ENCODE results near the gene KANSL1. TPM values are rescaled to one million over a fixed set of nuclear protein-coding genes. Genes with fewer than 3 reads are reported as not detected.

KANSL1 gene
- polyA plus RNA-seq, 1 donor from 2014 or later = 65.0 TPM

DNA sequence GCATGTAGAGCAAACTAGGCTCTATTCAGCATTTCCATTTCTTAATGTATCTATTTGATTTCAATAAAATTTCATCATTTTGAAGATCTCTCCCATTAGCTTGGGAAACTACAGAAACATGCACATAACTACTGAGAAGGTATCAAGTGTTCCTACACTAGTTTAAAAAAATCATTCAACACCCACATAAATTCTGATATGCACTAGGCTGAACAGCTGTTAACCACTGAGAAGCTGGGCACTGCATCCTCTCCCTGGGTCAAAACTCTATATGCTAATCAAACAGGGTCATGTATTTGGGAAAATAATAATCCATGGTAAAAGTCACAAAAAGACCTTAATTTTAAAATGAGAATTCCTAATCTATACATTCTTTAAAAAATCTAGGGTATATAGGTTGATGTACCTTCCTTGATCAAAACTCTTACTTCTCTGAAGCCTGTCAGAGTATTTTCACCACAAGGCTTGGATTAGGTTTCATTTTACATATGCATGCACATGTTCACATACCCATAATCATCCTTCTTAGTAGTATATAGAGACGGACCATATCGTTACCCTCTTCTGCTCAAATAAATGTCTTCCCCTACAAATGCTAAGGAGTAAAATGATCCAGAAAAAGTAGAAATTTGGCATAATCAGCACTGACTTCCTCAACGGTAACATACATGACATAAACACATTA is 57.2 kb downstream of the KANSL1 start:
- no peak overlapping the region for H3K9ac ChIP-seq (ENCODE audit: low read length)
- H2AFZ ChIP-seq (ENCODE audit: low read depth, low read length) = no peak overlapping the region
- H3K79me2 ChIP-seq (replicated peaks; ENCODE audit: insufficient read depth, low read length) = peaks cover 99% of the 10 kb centered on the region
- H4K20me1 ChIP-seq (ENCODE audit: insufficient read depth) = peaks cover 40% of the 10 kb centered on the region
- H3K4me3 ChIP-seq (ENCODE audit: low read length) = no peak overlapping the region
- no peaks in the 10 kb centered on the region for H3K36me3 ChIP-seq (ENCODE audit: insufficient read depth, low read length)
- no peaks in the 10 kb centered on the region for H3K9me3 ChIP-seq (ENCODE audit: low read length)
- no peaks in the 10 kb centered on the region for H3F3A ChIP-seq (ENCODE audit: insufficient read depth, low read length, poor library complexity, severe bottlenecking)
- no peaks in the 10 kb centered on the region for H3K27me3 ChIP-seq (ENCODE audit: insufficient read depth, low read depth, low read length)
- TF ChIP-seq EP300 (conservative IDR thresholded peaks at IDR 0.05; ENCODE audit: poor library complexity, severe bottlenecking) = no peak
- TF ChIP-seq, protein P1, sequence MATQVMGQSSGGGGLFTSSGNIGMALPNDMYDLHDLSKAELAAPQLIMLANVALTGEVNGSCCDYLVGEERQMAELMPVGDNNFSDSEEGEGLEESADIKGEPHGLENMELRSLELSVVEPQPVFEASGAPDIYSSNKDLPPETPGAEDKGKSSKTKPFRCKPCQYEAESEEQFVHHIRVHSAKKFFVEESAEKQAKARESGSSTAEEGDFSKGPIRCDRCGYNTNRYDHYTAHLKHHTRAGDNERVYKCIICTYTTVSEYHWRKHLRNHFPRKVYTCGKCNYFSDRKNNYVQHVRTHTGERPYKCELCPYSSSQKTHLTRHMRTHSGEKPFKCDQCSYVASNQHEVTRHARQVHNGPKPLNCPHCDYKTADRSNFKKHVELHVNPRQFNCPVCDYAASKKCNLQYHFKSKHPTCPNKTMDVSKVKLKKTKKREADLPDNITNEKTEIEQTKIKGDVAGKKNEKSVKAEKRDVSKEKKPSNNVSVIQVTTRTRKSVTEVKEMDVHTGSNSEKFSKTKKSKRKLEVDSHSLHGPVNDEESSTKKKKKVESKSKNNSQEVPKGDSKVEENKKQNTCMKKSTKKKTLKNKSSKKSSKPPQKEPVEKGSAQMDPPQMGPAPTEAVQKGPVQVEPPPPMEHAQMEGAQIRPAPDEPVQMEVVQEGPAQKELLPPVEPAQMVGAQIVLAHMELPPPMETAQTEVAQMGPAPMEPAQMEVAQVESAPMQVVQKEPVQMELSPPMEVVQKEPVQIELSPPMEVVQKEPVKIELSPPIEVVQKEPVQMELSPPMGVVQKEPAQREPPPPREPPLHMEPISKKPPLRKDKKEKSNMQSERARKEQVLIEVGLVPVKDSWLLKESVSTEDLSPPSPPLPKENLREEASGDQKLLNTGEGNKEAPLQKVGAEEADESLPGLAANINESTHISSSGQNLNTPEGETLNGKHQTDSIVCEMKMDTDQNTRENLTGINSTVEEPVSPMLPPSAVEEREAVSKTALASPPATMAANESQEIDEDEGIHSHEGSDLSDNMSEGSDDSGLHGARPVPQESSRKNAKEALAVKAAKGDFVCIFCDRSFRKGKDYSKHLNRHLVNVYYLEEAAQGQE (IDR thresholded peaks at IDR 0.05; ENCODE audit: borderline replicate concordance) = no peak
- TF ChIP-seq MXI1 (conservative IDR thresholded peaks at IDR 0.05; ENCODE audit: poor library complexity, severe bottlenecking) = no peak
- TF ChIP-seq EZH2 (IDR thresholded peaks at IDR 0.05; ENCODE audit: borderline replicate concordance, insufficient read depth, low read length, poor library complexity, severe bottlenecking) = no peak
- no peak for TF ChIP-seq POLR2AphosphoS5 (IDR thresholded peaks at IDR 0.05)
- no peak for TF ChIP-seq TAF1 (IDR thresholded peaks at IDR 0.05; ENCODE audit: low read depth)
- TF ChIP-seq SMC3 (conservative IDR thresholded peaks at IDR 0.05; ENCODE audit: poor library complexity) = no peak
- TF ChIP-seq, protein P2, sequence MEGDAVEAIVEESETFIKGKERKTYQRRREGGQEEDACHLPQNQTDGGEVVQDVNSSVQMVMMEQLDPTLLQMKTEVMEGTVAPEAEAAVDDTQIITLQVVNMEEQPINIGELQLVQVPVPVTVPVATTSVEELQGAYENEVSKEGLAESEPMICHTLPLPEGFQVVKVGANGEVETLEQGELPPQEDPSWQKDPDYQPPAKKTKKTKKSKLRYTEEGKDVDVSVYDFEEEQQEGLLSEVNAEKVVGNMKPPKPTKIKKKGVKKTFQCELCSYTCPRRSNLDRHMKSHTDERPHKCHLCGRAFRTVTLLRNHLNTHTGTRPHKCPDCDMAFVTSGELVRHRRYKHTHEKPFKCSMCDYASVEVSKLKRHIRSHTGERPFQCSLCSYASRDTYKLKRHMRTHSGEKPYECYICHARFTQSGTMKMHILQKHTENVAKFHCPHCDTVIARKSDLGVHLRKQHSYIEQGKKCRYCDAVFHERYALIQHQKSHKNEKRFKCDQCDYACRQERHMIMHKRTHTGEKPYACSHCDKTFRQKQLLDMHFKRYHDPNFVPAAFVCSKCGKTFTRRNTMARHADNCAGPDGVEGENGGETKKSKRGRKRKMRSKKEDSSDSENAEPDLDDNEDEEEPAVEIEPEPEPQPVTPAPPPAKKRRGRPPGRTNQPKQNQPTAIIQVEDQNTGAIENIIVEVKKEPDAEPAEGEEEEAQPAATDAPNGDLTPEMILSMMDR (IDR thresholded peaks at IDR 0.05; ENCODE audit: poor library complexity, severe bottlenecking) = no peak
- TF ChIP-seq RAD21 (conservative IDR thresholded peaks at IDR 0.05) = no peak
- no peaks in the 10 kb centered on the region for H3K9me2 ChIP-seq (ENCODE audit: insufficient read depth, low read length)
- no peak overlapping the region for H3K4me2 ChIP-seq (ENCODE audit: low read length)
- H3K27ac ChIP-seq (ENCODE audit: low read length) = no peak overlapping the region

DNA sequence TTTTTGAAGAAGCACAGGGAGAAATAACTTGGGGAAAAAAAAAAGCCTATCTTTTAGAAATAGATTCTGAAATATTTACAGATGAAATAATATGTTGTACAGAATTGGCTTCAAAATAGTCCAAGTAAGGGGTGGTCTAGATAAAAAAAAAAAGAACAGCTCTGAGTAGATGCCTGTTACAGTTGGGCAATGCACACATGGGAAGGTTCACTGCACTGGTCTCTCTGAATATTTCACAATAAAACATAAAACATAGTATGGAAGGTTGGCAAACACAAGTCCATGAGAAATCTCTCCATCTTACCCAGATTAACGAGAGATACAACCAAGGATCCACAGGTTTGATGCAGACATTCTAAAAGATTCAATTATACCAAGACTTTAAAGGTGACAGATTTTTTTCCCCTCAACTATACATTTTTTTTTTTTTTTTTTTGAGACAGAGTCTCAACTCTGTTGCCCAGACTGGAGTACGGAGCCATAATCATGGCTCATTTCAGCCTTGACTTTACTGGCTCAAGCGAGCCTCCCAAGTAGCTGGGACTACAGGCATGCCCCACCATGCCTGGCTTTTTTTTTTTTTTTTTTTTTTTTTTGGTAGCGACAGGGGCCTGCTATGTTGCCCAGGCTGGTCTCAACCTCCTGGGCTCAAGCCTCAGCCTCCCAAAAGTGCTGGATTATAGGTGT is 58.0 kb downstream of the KANSL1 start:
- peaks cover 36% of the 10 kb centered on the region for H4K20me1 ChIP-seq (ENCODE audit: insufficient read depth)
- TF ChIP-seq TAF1 (IDR thresholded peaks at IDR 0.05; ENCODE audit: low read depth) = no peak
- TF ChIP-seq, protein P2 (IDR thresholded peaks at IDR 0.05; ENCODE audit: poor library complexity, severe bottlenecking) = no peak
- TF ChIP-seq POLR2AphosphoS5 (IDR thresholded peaks at IDR 0.05) = no peak
- TF ChIP-seq, protein P1 (IDR thresholded peaks at IDR 0.05; ENCODE audit: borderline replicate concordance) = no peak
- TF ChIP-seq MXI1 (conservative IDR thresholded peaks at IDR 0.05; ENCODE audit: poor library complexity, severe bottlenecking) = no peak
- TF ChIP-seq SMC3 (conservative IDR thresholded peaks at IDR 0.05; ENCODE audit: poor library complexity) = no peak
- TF ChIP-seq EZH2 (IDR thresholded peaks at IDR 0.05; ENCODE audit: borderline replicate concordance, insufficient read depth, low read length, poor library complexity, severe bottlenecking) = no peak
- no peaks in the 10 kb centered on the region for H3K36me3 ChIP-seq (ENCODE audit: insufficient read depth, low read length)
- H3F3A ChIP-seq (ENCODE audit: insufficient read depth, low read length, poor library complexity, severe bottlenecking) = no peaks in the 10 kb centered on the region
- H3K9me2 ChIP-seq (ENCODE audit: insufficient read depth, low read length) = no peaks in the 10 kb centered on the region
- no peak overlapping the region for H3K4me2 ChIP-seq (ENCODE audit: low read length)
- H3K9me3 ChIP-seq (ENCODE audit: low read length) = no peaks in the 10 kb centered on the region
- no peak overlapping the region for H2AFZ ChIP-seq (ENCODE audit: low read depth, low read length)
- H3K9ac ChIP-seq (ENCODE audit: low read length) = no peak overlapping the region
- H3K27me3 ChIP-seq (ENCODE audit: insufficient read depth, low read depth, low read length) = no peaks in the 10 kb centered on the region
- no peak overlapping the region for H3K27ac ChIP-seq (ENCODE audit: low read length)
- peaks cover 99% of the 10 kb centered on the region for H3K79me2 ChIP-seq (replicated peaks; ENCODE audit: insufficient read depth, low read length)
- no peak overlapping the region for H3K4me3 ChIP-seq (ENCODE audit: low read length)
